ENCODE results near the gene CEP128.

CEP128 gene

GRCh38 chr14:80518173-80518572, 423.4 kb downstream of the CEP128 start:
- Histone ChIP-seq H3K4me3 (ENCODE audit: low read length) (no peak overlapping the region), H4K20me1 (ENCODE audit: insufficient read depth, low read length) (no peaks in the 10 kb centered on the region), H3K36me3 (replicated peaks; ENCODE audit: low read depth, low read length) (peaks cover 11% of the 10 kb centered on the region), H3K27me3 (ENCODE audit: low read depth, low read length) (no peaks in the 10 kb centered on the region), H3K27ac (ENCODE audit: low read length) (no peak overlapping the region), H3K4me2 (ENCODE audit: low read length) (no peak overlapping the region), H2AFZ (ENCODE audit: low read depth, low read length) (no peak overlapping the region), H3K4me1 (ENCODE audit: low read length) (no peaks in the 10 kb centered on the region), H3K9me3 (ENCODE audit: insufficient read depth, low read length) (no peaks in the 10 kb centered on the region), H3K9ac (ENCODE audit: low read length) (no peak overlapping the region), H3K79me2 (ENCODE audit: low read length) (no peaks in the 10 kb centered on the region)
- TF ChIP-seq EZH2phosphoT487 (IDR thresholded peaks at IDR 0.05; ENCODE audit: low read depth), result no peak
- TF ChIP-seq CTCF (IDR thresholded peaks at IDR 0.05; ENCODE audit: low read depth, low read length), result no peak

DNA sequence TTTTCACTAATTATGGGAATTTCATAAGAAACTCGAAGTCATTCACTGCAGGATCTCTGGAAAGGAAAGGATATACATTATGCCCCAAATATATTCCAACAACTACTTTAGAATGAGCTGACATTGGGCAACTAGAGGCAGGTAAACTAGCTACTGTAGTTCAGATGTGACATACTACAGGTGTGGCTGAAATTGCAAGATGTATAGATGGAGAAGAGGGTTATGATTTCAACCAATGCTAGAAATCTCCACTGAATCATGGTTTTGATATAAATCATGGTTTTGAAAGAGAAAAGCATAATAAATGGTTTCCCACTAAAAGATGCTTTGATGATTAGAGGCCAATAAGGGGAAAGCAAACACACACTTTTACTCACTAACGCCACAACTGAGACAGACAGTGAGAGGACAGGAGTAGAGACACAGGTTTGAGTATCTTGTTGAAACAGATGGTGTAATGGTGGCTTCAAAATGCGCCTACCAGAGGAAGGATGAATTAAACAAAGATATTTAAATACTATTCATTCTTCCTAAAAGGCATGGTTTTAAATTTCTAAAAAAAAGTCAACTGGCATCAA, 434.2 kb downstream of the CEP128 start:
- H3K9ac ChIP-seq (ENCODE audit: low read length), result no peak overlapping the region
- H3K27ac ChIP-seq (ENCODE audit: low read length), result no peak overlapping the region
- no peaks in the 10 kb centered on the region for H3K36me3 ChIP-seq (replicated peaks; ENCODE audit: low read depth, low read length)
- no peaks in the 10 kb centered on the region for H3K4me1 ChIP-seq (ENCODE audit: low read length)
- no peaks in the 10 kb centered on the region for H3K27me3 ChIP-seq (ENCODE audit: low read depth, low read length)
- TF ChIP-seq CTCF (IDR thresholded peaks at IDR 0.05; ENCODE audit: low read depth, low read length) (no peak), EZH2phosphoT487 (IDR thresholded peaks at IDR 0.05; ENCODE audit: low read depth) (no peak)
- no peaks in the 10 kb centered on the region for H4K20me1 ChIP-seq (ENCODE audit: insufficient read depth, low read length)
- H3K79me2 ChIP-seq (ENCODE audit: low read length), result no peaks in the 10 kb centered on the region
- H2AFZ ChIP-seq (ENCODE audit: low read depth, low read length), result no peak overlapping the region
- no peak overlapping the region for H3K4me2 ChIP-seq (ENCODE audit: low read length)
- H3K4me3 ChIP-seq (ENCODE audit: low read length), result no peak overlapping the region
- no peaks in the 10 kb centered on the region for H3K9me3 ChIP-seq (ENCODE audit: insufficient read depth, low read length)

DNA sequence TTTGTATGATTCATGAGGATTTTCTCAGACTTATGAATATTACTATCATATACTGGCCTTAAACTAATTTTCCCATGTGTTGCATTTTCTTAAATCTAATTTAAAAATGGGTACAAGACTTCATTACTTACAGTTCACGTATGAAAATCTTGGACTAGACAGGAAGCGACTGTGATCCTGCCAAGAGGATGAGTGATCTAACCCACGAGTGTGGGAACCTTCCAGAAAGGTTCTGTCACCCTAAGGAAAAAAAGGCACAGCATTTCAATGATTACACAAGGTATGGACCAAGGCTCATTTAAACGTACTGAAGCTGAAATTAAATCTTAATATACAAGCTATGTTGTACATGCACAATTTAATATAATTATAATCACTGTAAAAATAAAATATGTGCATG, 436.8 kb downstream of the CEP128 start:
- Histone ChIP-seq H3K4me1 (ENCODE audit: low read length) (no peaks in the 10 kb centered on the region), H2AFZ (ENCODE audit: low read depth, low read length) (no peak overlapping the region), H4K20me1 (ENCODE audit: insufficient read depth, low read length) (no peaks in the 10 kb centered on the region), H3K4me2 (ENCODE audit: low read length) (no peak overlapping the region), H3K9me3 (ENCODE audit: insufficient read depth, low read length) (no peaks in the 10 kb centered on the region), H3K27me3 (ENCODE audit: low read depth, low read length) (no peaks in the 10 kb centered on the region), H3K4me3 (ENCODE audit: low read length) (no peak overlapping the region), H3K79me2 (ENCODE audit: low read length) (no peaks in the 10 kb centered on the region), H3K36me3 (replicated peaks; ENCODE audit: low read depth, low read length) (no peaks in the 10 kb centered on the region), H3K9ac (ENCODE audit: low read length) (no peak overlapping the region), H3K27ac (ENCODE audit: low read length) (no peak overlapping the region)
- TF ChIP-seq EZH2phosphoT487 (IDR thresholded peaks at IDR 0.05; ENCODE audit: low read depth), result no peak

GRCh38 chr14:80498533-80498932, 443.0 kb downstream of the CEP128 start:
- Histone ChIP-seq H4K20me1 (ENCODE audit: insufficient read depth, low read length) (no peaks in the 10 kb centered on the region), H3K9me3 (ENCODE audit: insufficient read depth, low read length) (no peaks in the 10 kb centered on the region), H3K9ac (ENCODE audit: low read length) (no peak overlapping the region), H3K27me3 (ENCODE audit: low read depth, low read length) (no peaks in the 10 kb centered on the region), H3K4me3 (ENCODE audit: low read length) (no peak overlapping the region), H3K27ac (ENCODE audit: low read length) (no peak overlapping the region), H3K79me2 (ENCODE audit: low read length) (no peaks in the 10 kb centered on the region), H3K36me3 (replicated peaks; ENCODE audit: low read depth, low read length) (no peaks in the 10 kb centered on the region), H2AFZ (ENCODE audit: low read depth, low read length) (no peak overlapping the region), H3K4me1 (ENCODE audit: low read length) (no peaks in the 10 kb centered on the region), H3K4me2 (ENCODE audit: low read length) (no peak overlapping the region)
- TF ChIP-seq CTCF (IDR thresholded peaks at IDR 0.05; ENCODE audit: low read depth, low read length) (no peak), EZH2phosphoT487 (IDR thresholded peaks at IDR 0.05; ENCODE audit: low read depth) (no peak)
